Liver (tissue), 9 donors: ENCODE measurements around the gene ENOX1. TPM values are rescaled to one million over a fixed set of nuclear protein-coding genes. Genes with fewer than 3 reads are reported as not detected.

ENCODE experiments used
- DNase-seq: peaks from one replicate; pipeline ENCODE4 v3.0.0-alpha.2; 2017; ENCODE audit warnings: low spot score
- H3K27ac ChIP-seq, 2 donors: one replicate each; pipeline ENCODE4 v1.7.0; 2013; ENCODE audit warnings: inconsistent platforms in 2 of 2, low read length in 2 of 2, control low read depth in 1 of 2, low read depth in 1 of 2, mild to moderate bottlenecking in 1 of 2
- H3K27me3 ChIP-seq, 4 donors: one replicate each; pipeline versions ENCODE4 v1.6.1 to v1.7.0; 2013; ENCODE audit warnings: low read length in 3 of 4, inconsistent platforms in 1 of 4, mild to moderate bottlenecking in 1 of 4, moderate library complexity in 1 of 4; ENCODE audit not compliant: control insufficient read depth in 4 of 4, insufficient read depth in 4 of 4
- H3K36me3 ChIP-seq, 4 donors: one replicate each; pipeline versions ENCODE4 v1.6.1 to v1.7.0; 2013; ENCODE audit warnings: low read length in 3 of 4, mild to moderate bottlenecking in 3 of 4, low read depth in 1 of 4, moderate library complexity in 1 of 4; ENCODE audit not compliant: control insufficient read depth in 4 of 4, insufficient read depth in 3 of 4
- H3K4me1 ChIP-seq, 4 donors: one replicate each; pipeline versions ENCODE4 v1.6.1 to v1.7.0; 2013; ENCODE audit warnings: low read length in 3 of 4, mild to moderate bottlenecking in 3 of 4, moderate library complexity in 1 of 4; ENCODE audit not compliant: control insufficient read depth in 4 of 4, insufficient read depth in 4 of 4
- H3K4me3 ChIP-seq, 3 donors: one replicate each; pipeline versions ENCODE4 v1.6.1 to v1.7.0; 2013; ENCODE audit warnings: low read length in 3 of 3, control low read depth in 1 of 3, low read depth in 1 of 3, mild to moderate bottlenecking in 1 of 3
- H3K9ac ChIP-seq, 2 donors: one replicate each; pipeline ENCODE4 v1.7.0; 2013; ENCODE audit warnings: low read length in 2 of 2, mild to moderate bottlenecking in 2 of 2, moderate library complexity in 2 of 2, control low read depth in 1 of 2, low read depth in 1 of 2
- H3K9me3 ChIP-seq, 4 donors: one replicate each; pipeline versions ENCODE4 v1.6.1 to v1.7.0; 2013; ENCODE audit warnings: low read length in 3 of 4; ENCODE audit not compliant: control insufficient read depth in 4 of 4
- EGR1 ChIP-seq, 2 donors: IDR thresholded peaks; 2 replicates each; pipeline ENCODE4 v1.6.1; 2016 to 2018; ENCODE audit warnings: antibody characterized with exemption in 2 of 2, low read depth in 2 of 2
- FOXA1 ChIP-seq: IDR thresholded peaks from 2 replicates; pipeline ENCODE4 v1.6.1; 2016; ENCODE audit warnings: antibody characterized with exemption
- FOXA2 ChIP-seq: IDR thresholded peaks from 2 replicates; pipeline ENCODE4 v1.6.1; 2016; ENCODE audit warnings: antibody characterized with exemption
- GABPA ChIP-seq, 2 donors: IDR thresholded peaks in 1 of 2; conservative IDR thresholded peaks in 1 of 2; 2 replicates each; pipeline ENCODE4 v1.6.1; 2016; ENCODE audit warnings: antibody characterized with exemption in 2 of 2, mild to moderate bottlenecking in 1 of 2, moderate library complexity in 1 of 2
- HNF4A ChIP-seq, 2 donors: conservative IDR thresholded peaks; 2 replicates each; pipeline ENCODE4 v1.6.1; 2016; ENCODE audit warnings: antibody characterized with exemption in 2 of 2, mild to moderate bottlenecking in 2 of 2
- HNF4G ChIP-seq: IDR thresholded peaks from 2 replicates; pipeline ENCODE4 v1.6.1; 2016; ENCODE audit warnings: antibody characterized with exemption
- JUND ChIP-seq, 2 donors: IDR thresholded peaks; 2 replicates each; pipeline ENCODE4 v1.6.1; 2016; ENCODE audit warnings: antibody characterized with exemption in 2 of 2
- NR2F2 ChIP-seq: IDR thresholded peaks from 2 replicates; pipeline ENCODE4 v1.6.1; 2016; ENCODE audit warnings: antibody characterized with exemption
- SP1 ChIP-seq: IDR thresholded peaks from 2 replicates; pipeline ENCODE4 v1.6.1; 2018; ENCODE audit warnings: antibody characterized with exemption, mild to moderate bottlenecking
- TAF1 ChIP-seq: conservative IDR thresholded peaks from 2 replicates; pipeline ENCODE4 v1.6.1; 2016; ENCODE audit warnings: antibody characterized with exemption, mild to moderate bottlenecking
- WGBS: extraction: QIAGEN DNeasy Blood & Tissue Kit; methylation state at CpG from one replicate; pipeline ENCODE4 v1.1.7; 2013; 5-methylcytosine and 5-hydroxymethylcytosine counted together
- polyA plus RNA-seq, 2 donors: library from polyadenylated mRNA; stranded (reverse) in 1 of 2; unstranded in 1 of 2; fragments of 200-250 nt in 1 of 2; fragments of >200 nt in 1 of 2; fragmentation: Nextera tagmentation in 1 of 2; extraction: Ambion mirVana in 1 of 2; gene quantifications; one replicate each; pipeline versions ENCODE4 v1.2.1 to v1.2.3, GENCODE V29; 2013 to 2015
- total RNA-seq, 2 donors: library from RNA; depleted of rRNA; stranded (reverse); fragments of >200 nt; gene quantifications; one replicate each; pipeline ENCODE4 v1.2.3, GENCODE V29; 2014
- TF ChIP-seq, protein P1 (sequence below): IDR thresholded peaks from 2 replicates; pipeline ENCODE4 v1.6.1; 2016; ENCODE audit warnings: antibody characterized with exemption
- TF ChIP-seq, protein P2 (sequence below): IDR thresholded peaks from 2 replicates; pipeline ENCODE4 v1.6.1; 2016; ENCODE audit warnings: antibody characterized with exemption
- TF ChIP-seq, protein P3 (sequence below): fragments of 150-350 bp; IDR thresholded peaks from 2 replicates; pipeline ENCODE4 v1.5.1; 2017; ENCODE audit warnings: improper control_type of control experiment, low read depth, low read length; ENCODE audit not compliant: missing input control
- TF ChIP-seq, protein P4 (sequence below): IDR thresholded peaks from 2 replicates; pipeline ENCODE4 v1.6.1; 2016; ENCODE audit warnings: antibody characterized with exemption
- TF ChIP-seq, protein P5 (sequence below): IDR thresholded peaks from 2 replicates; pipeline ENCODE4 v1.6.1; 2016; ENCODE audit warnings: antibody characterized with exemption, mild to moderate bottlenecking
- donor health status: healthy.
- donor health status: healthy.
- donor health status: healthy.
- donor health status: healthy.
- donor health status: healthy.

Gene ENOX1
- total and polyA plus RNA-seq, 4 donors: 0.02 to 0.33 (median 0.08) TPM; not detected in 1

DNA sequence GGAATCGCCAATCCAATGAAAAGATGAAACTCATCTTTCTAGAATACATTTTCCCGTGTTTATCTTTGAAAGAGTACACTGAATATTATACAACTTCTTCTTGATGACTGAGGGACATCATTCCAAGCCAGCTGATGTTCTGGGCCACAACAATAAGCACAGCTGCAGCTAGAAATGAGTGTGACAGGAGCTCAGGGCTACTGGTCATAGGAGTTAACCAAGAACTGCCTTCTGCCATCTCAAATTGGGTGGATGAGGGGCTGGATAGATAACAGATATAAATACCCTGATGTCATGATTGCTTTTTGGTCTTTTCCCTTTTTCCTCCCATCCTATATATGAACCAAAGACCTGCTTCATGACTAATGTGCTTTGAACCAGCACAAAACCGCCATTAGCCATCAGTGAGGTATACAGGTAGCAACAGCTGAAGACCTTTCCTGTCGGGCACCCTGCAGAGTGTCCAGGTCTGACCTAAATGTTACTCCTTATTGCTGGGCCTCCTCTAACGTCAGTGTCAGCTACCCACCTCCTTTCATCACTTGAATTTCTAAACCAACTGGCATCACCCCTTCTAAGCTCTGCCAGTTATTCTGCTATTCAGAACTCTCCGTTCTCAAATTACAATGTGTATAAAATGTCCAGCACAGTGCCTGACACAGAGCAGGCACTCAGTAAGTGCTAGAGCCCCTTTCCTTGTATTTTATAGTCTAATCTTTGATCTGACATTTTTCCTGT, 178.2 kb downstream of the ENOX1 start:
- Histone ChIP-seq H3K9ac (no peak overlapping the region), H3K36me3 (no peaks in the 10 kb centered on the region), H3K4me1 (no peaks in the 10 kb centered on the region), H3K9me3 (peaks cover 0 to 10% (median 2%) of the 10 kb centered on the region in 4 donors), H3K27ac (no peak overlapping the region), H3K27me3 (no peaks in the 10 kb centered on the region), H3K4me3 (no peak overlapping the region)
- no peak for DNase-seq
- TF ChIP-seq GABPA (IDR thresholded peaks at IDR 0.05 in 1 of 2, conservative IDR thresholded peaks at IDR 0.05 in 1 of 2): no peak
- no peak for TF ChIP-seq HNF4A (conservative IDR thresholded peaks at IDR 0.05)
- TF ChIP-seq FOXA1: no peak
- TF ChIP-seq FOXA2: no peak
- TF ChIP-seq, protein P1, sequence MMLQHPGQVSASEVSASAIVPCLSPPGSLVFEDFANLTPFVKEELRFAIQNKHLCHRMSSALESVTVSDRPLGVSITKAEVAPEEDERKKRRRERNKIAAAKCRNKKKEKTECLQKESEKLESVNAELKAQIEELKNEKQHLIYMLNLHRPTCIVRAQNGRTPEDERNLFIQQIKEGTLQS: no peak
- TF ChIP-seq, protein P2, sequence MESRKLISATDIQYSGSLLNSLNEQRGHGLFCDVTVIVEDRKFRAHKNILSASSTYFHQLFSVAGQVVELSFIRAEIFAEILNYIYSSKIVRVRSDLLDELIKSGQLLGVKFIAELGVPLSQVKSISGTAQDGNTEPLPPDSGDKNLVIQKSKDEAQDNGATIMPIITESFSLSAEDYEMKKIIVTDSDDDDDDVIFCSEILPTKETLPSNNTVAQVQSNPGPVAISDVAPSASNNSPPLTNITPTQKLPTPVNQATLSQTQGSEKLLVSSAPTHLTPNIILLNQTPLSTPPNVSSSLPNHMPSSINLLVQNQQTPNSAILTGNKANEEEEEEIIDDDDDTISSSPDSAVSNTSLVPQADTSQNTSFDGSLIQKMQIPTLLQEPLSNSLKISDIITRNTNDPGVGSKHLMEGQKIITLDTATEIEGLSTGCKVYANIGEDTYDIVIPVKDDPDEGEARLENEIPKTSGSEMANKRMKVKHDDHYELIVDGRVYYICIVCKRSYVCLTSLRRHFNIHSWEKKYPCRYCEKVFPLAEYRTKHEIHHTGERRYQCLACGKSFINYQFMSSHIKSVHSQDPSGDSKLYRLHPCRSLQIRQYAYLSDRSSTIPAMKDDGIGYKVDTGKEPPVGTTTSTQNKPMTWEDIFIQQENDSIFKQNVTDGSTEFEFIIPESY: no peak
- WGBS: 73% methylated on average over 6 of the region's 6 CpGs

DNA sequence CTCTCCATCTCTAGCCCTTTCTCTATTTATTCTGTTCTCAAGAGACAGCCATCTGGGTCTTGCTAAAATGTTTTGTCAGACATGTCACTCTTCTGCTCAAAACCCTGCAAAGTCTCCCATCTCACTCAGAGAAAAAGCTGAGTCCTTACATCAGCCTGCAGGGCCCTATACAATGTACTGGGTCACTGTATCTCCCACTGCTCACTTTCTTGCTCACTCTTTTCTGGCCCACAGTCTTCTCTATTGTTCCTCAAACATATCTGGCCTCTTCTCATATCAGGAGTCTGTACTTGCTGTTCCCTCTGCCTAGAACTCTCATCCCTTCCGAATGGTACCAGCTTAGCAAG, 189.2 kb downstream of the ENOX1 start:
- Histone ChIP-seq H3K27me3 (no peaks in the 10 kb centered on the region), H3K4me1 (no peaks in the 10 kb centered on the region), H3K9me3 (peaks cover 0 to 6% (median 3%) of the 10 kb centered on the region in 4 donors), H3K4me3 (no peak overlapping the region), H3K36me3 (no peaks in the 10 kb centered on the region), H3K27ac (no peak overlapping the region), H3K9ac (no peak overlapping the region)
- TF ChIP-seq EGR1 (IDR thresholded peaks at IDR 0.05; ENCODE audit: low read depth in 2 of 2): no peak
- TF ChIP-seq HNF4G: no peak
- TF ChIP-seq, protein P3, sequence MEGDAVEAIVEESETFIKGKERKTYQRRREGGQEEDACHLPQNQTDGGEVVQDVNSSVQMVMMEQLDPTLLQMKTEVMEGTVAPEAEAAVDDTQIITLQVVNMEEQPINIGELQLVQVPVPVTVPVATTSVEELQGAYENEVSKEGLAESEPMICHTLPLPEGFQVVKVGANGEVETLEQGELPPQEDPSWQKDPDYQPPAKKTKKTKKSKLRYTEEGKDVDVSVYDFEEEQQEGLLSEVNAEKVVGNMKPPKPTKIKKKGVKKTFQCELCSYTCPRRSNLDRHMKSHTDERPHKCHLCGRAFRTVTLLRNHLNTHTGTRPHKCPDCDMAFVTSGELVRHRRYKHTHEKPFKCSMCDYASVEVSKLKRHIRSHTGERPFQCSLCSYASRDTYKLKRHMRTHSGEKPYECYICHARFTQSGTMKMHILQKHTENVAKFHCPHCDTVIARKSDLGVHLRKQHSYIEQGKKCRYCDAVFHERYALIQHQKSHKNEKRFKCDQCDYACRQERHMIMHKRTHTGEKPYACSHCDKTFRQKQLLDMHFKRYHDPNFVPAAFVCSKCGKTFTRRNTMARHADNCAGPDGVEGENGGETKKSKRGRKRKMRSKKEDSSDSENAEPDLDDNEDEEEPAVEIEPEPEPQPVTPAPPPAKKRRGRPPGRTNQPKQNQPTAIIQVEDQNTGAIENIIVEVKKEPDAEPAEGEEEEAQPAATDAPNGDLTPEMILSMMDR: no peak
- TF ChIP-seq NR2F2: no peak
- TF ChIP-seq JUND (IDR thresholded peaks at IDR 0.05): no peak
- TF ChIP-seq, protein P4, sequence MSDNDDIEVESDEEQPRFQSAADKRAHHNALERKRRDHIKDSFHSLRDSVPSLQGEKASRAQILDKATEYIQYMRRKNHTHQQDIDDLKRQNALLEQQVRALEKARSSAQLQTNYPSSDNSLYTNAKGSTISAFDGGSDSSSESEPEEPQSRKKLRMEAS: no peak
- TF ChIP-seq TAF1: no peak
- TF ChIP-seq, protein P5, sequence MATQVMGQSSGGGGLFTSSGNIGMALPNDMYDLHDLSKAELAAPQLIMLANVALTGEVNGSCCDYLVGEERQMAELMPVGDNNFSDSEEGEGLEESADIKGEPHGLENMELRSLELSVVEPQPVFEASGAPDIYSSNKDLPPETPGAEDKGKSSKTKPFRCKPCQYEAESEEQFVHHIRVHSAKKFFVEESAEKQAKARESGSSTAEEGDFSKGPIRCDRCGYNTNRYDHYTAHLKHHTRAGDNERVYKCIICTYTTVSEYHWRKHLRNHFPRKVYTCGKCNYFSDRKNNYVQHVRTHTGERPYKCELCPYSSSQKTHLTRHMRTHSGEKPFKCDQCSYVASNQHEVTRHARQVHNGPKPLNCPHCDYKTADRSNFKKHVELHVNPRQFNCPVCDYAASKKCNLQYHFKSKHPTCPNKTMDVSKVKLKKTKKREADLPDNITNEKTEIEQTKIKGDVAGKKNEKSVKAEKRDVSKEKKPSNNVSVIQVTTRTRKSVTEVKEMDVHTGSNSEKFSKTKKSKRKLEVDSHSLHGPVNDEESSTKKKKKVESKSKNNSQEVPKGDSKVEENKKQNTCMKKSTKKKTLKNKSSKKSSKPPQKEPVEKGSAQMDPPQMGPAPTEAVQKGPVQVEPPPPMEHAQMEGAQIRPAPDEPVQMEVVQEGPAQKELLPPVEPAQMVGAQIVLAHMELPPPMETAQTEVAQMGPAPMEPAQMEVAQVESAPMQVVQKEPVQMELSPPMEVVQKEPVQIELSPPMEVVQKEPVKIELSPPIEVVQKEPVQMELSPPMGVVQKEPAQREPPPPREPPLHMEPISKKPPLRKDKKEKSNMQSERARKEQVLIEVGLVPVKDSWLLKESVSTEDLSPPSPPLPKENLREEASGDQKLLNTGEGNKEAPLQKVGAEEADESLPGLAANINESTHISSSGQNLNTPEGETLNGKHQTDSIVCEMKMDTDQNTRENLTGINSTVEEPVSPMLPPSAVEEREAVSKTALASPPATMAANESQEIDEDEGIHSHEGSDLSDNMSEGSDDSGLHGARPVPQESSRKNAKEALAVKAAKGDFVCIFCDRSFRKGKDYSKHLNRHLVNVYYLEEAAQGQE: no peak
- TF ChIP-seq, protein P2: no peak
- TF ChIP-seq SP1: no peak
- WGBS: 89% methylated on average over 1 of the region's 1 CpG
- no peak for DNase-seq
